HL-60 (cell line): Measurements from ENCODE around the gene SORCS1.

ENCODE experiments used
- CTCF ChIP-seq: IDR thresholded peaks from one replicate; pipeline ENCODE4 v1.5.1; 2011; ENCODE audit warnings: low read length, control low read depth, inconsistent platforms; ENCODE audit not compliant: insufficient read depth
- GABPA ChIP-seq: IDR thresholded peaks from 2 replicates; pipeline ENCODE4 v1.6.1; 2012; ENCODE audit warnings: low read depth

- TF ChIP-seq CTCF, result no peak
- no peak for TF ChIP-seq GABPA
Observed at GRCh38 chr10:106959521-106959920, 205.0 kb downstream of the SORCS1 start.
